ENCODE results near the gene PCOLCE2. TPM values are rescaled to one million over a fixed set of nuclear protein-coding genes. Genes with fewer than 3 reads are reported as not detected.

The PCOLCE2 gene
- total and polyA plus RNA-seq, 2 donors (not counting 3 experiments of a cell fraction or from before 2014, with no cell fraction given): not detected

GRCh38 chr3:142904639-142905436, 16.0 kb upstream of the PCOLCE2 start:
- no peak overlapping the region for H2AFZ ChIP-seq (ENCODE audit: low read depth, low read length)
- TF ChIP-seq POLR2AphosphoS5 (IDR thresholded peaks at IDR 0.05; ENCODE audit: insufficient read depth, low read depth, low read length): no peak
- TF ChIP-seq CTCF (IDR thresholded peaks at IDR 0.05; ENCODE audit: extremely low read depth in 1 of 2, insufficient read depth in 1 of 2, low read depth in 1 of 2, low read length in 2 of 2): no peak
- no peak for TF ChIP-seq FOS (IDR thresholded peaks at IDR 0.05; ENCODE audit: borderline replicate concordance, insufficient read depth, low read length)
- no peak for TF ChIP-seq EZH2 (IDR thresholded peaks at IDR 0.05; ENCODE audit: borderline replicate concordance, low read depth, low read length, severe bottlenecking)
- TF ChIP-seq MAX (IDR thresholded peaks at IDR 0.05; ENCODE audit: insufficient read depth, insufficient read length): no peak
- no peak for TF ChIP-seq GATA2 (IDR thresholded peaks at IDR 0.05; ENCODE audit: insufficient read depth, insufficient read length, low read depth, low read length)
- no peak for TF ChIP-seq JUN (IDR thresholded peaks at IDR 0.05; ENCODE audit: borderline replicate concordance, insufficient read depth, insufficient read length, low read depth)
- no peak for TF ChIP-seq MYC (IDR thresholded peaks at IDR 0.05; ENCODE audit: low read depth, low read length)
- no peak for TF ChIP-seq POLR2A (IDR thresholded peaks at IDR 0.05; ENCODE audit: low read depth, low read length)
- H3K4me3 ChIP-seq (replicated peaks in 1 of 3; ENCODE audit: insufficient read depth in 1 of 3, low read depth in 1 of 3, low read length in 3 of 3): no peak overlapping the region
- no peak for DNase-seq (ENCODE audit: low read depth, low spot score)
- no peaks in the 10 kb centered on the region for H3K9me1 ChIP-seq (replicated peaks; ENCODE audit: control insufficient read depth, extremely low read depth, insufficient read depth, low read length)
- no peaks in the 10 kb centered on the region for H4K20me1 ChIP-seq (replicated peaks; ENCODE audit: control insufficient read depth, extremely low read depth, insufficient read depth, low read length)
- no peak for FAIRE-seq
- BruUV-seq (replicated peaks): no TSS peak
- dilution Hi-C loops (cut with MboI; ENCODE audit: extremely low pct_ligation_motif_present, low sequenced_read_pairs) (no loop called here), intact Hi-C loops (cut with micrococcal nuclease) (no loop called here)
- H3K9me3 ChIP-seq (replicated peaks; ENCODE audit: control insufficient read depth, insufficient read depth, low read length): no peaks in the 10 kb centered on the region
- peaks cover 4 to 10% of the 10 kb centered on the region in 2 experiments for H3K27me3 ChIP-seq (ENCODE audit: control insufficient read depth in 2 of 2, insufficient read depth in 2 of 2, low read length in 2 of 2)
- no peaks in the 10 kb centered on the region for H3K36me3 ChIP-seq (ENCODE audit: control insufficient read depth in 2 of 2, extremely low read depth in 1 of 2, insufficient read depth in 2 of 2, low read length in 2 of 2)
- ChIA-PET CTCF (interaction anchor here (0.8 to 1.2 kb wide), 3 partner anchors 61 to 82 kb away, joined by 3 to 5 read pairs (median 3); no protein-coding TSS in a partner anchor), POLR2A (no interaction called here)
- no peak overlapping the region for H3K27ac ChIP-seq (ENCODE audit: insufficient read depth, low read depth, low read length)
- H3K9ac ChIP-seq (replicated peaks; ENCODE audit: extremely low read depth, insufficient read depth, low read length): no peak overlapping the region
- no peaks in the 10 kb centered on the region for H3K4me1 ChIP-seq (ENCODE audit: control insufficient read depth, extremely low read depth, insufficient read depth, low read length)
- H3K4me2 ChIP-seq (ENCODE audit: insufficient read depth, low read length): no peak overlapping the region
- no peaks in the 10 kb centered on the region for H3K79me2 ChIP-seq (ENCODE audit: control insufficient read depth, insufficient read depth, low read length)

Data from endothelial cell of umbilical vein (primary cell).